Epithelial cell of proximal tubule (primary cell): Measurements from ENCODE around the gene OR10J4. TPM values are rescaled to one million over a fixed set of nuclear protein-coding genes. Genes with fewer than 3 reads are reported as not detected.
"Not testable (repeated sequence)": the region's sequence is repeated elsewhere in the genome, so short reads cannot be mapped to it uniquely, and the experiment has no call there.

ENCODE experiments used
- DNase-seq: peaks from one replicate; pipeline ENCODE4 v3.0.0-alpha.2; 2011; ENCODE audit warnings: low read depth
- H3K4me3 ChIP-seq: 2 replicates; pipeline ENCODE4 v1.5.1; 2011; ENCODE audit warnings: low read depth, mild to moderate bottlenecking, low read length
- CTCF ChIP-seq: conservative IDR thresholded peaks from 2 replicates; pipeline ENCODE4 v1.5.1; 2012; ENCODE audit warnings: low read depth, mild to moderate bottlenecking, low read length
- total RNA-seq: library from RNA; depleted of rRNA; stranded (reverse); fragments of >200 nt; gene quantifications from 2 replicates; pipeline ENCODE4 v1.2.3, GENCODE V29; 2015

The OR10J4 gene
- total RNA-seq, 1 donor from 2014 or later: not detected

GRCh38 chr1:159436469-159436868 is 4.5 kb downstream of the OR10J4 start:
- TF ChIP-seq CTCF: no peak
- DNase-seq: no peak
- no peak overlapping the region for H3K4me3 ChIP-seq

- H3K4me3 ChIP-seq: no peak within 1 kb of the TSS
- DNase-seq: no peak
- TF ChIP-seq CTCF: no peak
These were observed 7.4 kb downstream of the OR10J4 start, which contains the start of gene OR10J1 for GRCh38 chr1:159439422-159439821. Gene OR10J1, plus strand, starts transcription at chr1:159439722. Its CDS starts 70 bp downstream, at chr1:159439792.

GRCh38 chr1:159441360-159441759 is 9.4 kb downstream of the OR10J4 start:
- no peak overlapping the region for H3K4me3 ChIP-seq
- no peak for TF ChIP-seq CTCF
- DNase-seq: no peak

GRCh38 chr1:159442428-159442827 is 10.4 kb downstream of the OR10J4 start:
- no peak for DNase-seq
- no peak overlapping the region for H3K4me3 ChIP-seq
- TF ChIP-seq CTCF: no peak

- TF ChIP-seq CTCF: no peak
- no peak for DNase-seq
These were observed 11.2 kb downstream of the OR10J4 start for GRCh38 chr1:159443066-159443750.

GRCh38 chr1:159444511-159444910 is 12.5 kb downstream of the OR10J4 start:
- no peak overlapping the region for H3K4me3 ChIP-seq
- peak; percentile 92 for DNase-seq
- TF ChIP-seq CTCF: no peak

More at GRCh38 chr1:159443066-159443750, 11.2 kb downstream of the OR10J4 start:
- no peak overlapping the region for H3K4me3 ChIP-seq

- no peak for TF ChIP-seq CTCF
- H3K4me3 ChIP-seq: no peak overlapping the region
- DNase-seq: no peak
These were observed 16.2 kb downstream of the OR10J4 start for GRCh38 chr1:159448181-159448580.

- not testable (repeated sequence) for DNase-seq, H3K4me3 ChIP-seq
These were observed 17.6 kb downstream of the OR10J4 start for GRCh38 chr1:159449605-159450004.
